IPS-15b (cell line): Measurements from ENCODE around the gene PRKCE.
"Not testable (repeated sequence)": the region's sequence is repeated elsewhere in the genome, so short reads cannot be mapped to it uniquely, and the experiment has no call there.

Source experiments
- H3K27me3 ChIP-seq: one replicate; pipeline ENCODE4 v1.6.1; 2013; ENCODE audit warnings: low read length; ENCODE audit not compliant: control insufficient read depth, insufficient read depth
- H3K36me3 ChIP-seq: one replicate; pipeline ENCODE4 v1.6.1; 2013; ENCODE audit warnings: low read length; ENCODE audit not compliant: control insufficient read depth, insufficient read depth
- H3K4me1 ChIP-seq: one replicate; pipeline ENCODE4 v1.6.1; 2013; ENCODE audit warnings: mild to moderate bottlenecking, low read length; ENCODE audit not compliant: control insufficient read depth, insufficient read depth
- H3K4me3 ChIP-seq: one replicate; pipeline ENCODE4 v1.5.1; 2013; ENCODE audit warnings: low read depth, low read length
- H3K9ac ChIP-seq: one replicate; pipeline ENCODE4 v1.6.1; 2013; ENCODE audit warnings: low read depth, mild to moderate bottlenecking, low read length
- H3K9me3 ChIP-seq: one replicate; pipeline ENCODE4 v1.6.1; 2013; ENCODE audit warnings: mild to moderate bottlenecking, low read length; ENCODE audit not compliant: control insufficient read depth, insufficient read depth

The PRKCE gene

DNA sequence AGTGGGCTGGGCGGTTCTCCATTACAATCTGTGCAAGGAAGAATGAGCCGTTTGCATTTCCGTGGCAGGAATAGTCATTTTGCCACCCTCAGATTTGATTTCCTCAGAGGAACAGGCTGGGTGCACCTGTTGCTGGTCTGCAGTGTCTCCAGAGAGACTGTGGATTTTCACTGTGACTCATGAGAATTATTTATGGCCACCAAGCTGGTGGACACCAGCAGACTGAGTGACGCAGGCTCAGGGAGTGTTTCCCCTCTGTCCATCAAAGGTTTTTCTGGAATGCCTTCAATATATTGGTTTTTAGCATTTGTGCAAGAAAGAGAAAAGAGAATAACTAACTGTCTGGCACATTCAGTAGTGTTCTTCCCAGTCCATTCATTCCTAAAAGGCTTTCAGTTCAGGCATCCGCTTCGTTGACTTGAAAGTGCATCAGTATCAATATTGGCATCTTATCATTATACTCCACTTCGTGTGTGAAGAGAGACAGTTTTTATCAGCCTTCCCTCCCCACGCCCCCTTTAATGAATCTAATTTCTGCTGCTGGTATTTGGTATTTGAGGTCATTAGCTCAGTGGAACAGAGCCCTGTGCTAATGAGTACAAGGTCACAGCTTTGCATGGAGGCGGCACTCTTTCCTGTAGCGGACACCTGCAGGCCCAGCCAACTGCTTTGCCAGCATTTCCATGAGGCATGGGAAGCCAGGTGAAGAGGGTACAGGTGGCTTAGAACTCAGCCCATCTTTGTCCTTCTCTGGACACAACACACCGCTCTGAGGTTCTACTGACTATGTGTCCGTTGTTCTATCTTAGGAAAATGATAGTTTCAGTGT is 39.9 kb downstream of the PRKCE start:
- no peak overlapping the region for H3K4me3 ChIP-seq
- H3K9me3 ChIP-seq, result no peaks in the 10 kb centered on the region
- no peak overlapping the region for H3K9ac ChIP-seq
- H3K27me3 ChIP-seq, result no peaks in the 10 kb centered on the region
- H3K4me1 ChIP-seq, result no peaks in the 10 kb centered on the region
- H3K36me3 ChIP-seq, result no peaks in the 10 kb centered on the region

DNA sequence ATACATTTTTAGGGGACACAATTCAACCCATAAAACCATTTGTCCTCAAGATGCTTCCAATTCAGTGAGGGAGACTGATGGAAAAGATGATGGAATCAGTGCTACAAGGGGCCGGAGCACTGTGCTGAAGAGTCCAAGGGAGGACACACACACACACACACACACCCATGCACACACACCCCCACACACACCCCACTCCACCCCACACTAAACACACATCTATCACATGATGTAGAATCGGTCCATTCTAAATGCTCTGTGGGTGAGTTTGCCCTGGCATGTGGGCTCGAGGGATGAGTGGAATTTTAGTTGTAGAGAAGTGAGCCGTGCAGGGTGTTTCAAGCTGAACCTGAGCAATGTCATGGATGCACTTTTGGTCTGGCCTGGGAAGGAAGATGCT is 41.1 kb downstream of the PRKCE start:
- Histone ChIP-seq H3K9me3 (no peaks in the 10 kb centered on the region), H3K9ac (no peak overlapping the region), H3K4me3 (no peak overlapping the region), H3K27me3 (no peaks in the 10 kb centered on the region), H3K36me3 (no peaks in the 10 kb centered on the region), H3K4me1 (no peaks in the 10 kb centered on the region)

DNA sequence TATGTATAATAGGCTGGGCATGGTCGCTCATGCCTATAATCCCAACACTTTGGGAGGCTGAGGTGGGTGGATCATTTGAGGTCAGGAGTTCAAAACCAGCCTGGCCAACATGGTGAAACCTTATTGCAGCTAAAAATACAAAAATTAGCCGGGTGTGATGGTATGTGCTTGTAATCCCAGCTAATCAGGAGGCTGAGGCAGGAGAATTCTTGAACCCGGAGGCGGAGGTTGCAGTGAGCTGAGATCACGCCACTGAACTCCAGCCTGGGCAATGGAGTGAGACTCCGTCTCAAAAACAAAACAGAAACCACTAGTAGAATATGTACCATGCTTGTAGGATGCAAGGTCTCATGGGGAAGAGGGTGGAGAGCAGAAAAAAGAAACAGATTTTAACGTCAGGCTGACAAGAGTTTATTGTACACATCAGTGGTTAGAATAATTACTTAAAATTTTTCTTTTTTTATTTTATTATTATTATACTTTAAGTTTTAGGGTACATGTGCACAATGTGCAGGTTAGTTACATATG is 44.1 kb downstream of the PRKCE start:
- not testable (repeated sequence) for H3K9me3 ChIP-seq, H3K4me1 ChIP-seq, H3K27me3 ChIP-seq, H3K36me3 ChIP-seq, H3K4me3 ChIP-seq, H3K9ac ChIP-seq

DNA sequence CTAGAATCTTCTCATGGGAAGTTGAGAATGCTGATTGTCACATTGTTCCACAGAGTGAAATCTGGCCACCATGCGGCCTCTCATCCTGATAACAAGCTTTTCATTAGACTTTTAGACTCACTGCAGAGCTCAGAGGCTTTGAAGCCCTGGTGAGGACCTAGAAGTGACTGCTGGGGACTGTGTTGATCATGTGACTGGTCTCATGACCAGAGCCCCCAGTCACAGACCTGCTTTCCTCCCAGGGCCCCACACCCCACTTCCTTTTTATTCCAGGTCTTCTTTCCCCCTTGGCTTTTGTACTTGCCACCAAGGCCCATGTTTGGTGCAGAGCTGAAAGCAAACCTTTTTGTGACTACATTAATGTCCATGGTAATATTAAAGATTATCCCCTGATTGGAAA is 45.2 kb downstream of the PRKCE start:
- no peak overlapping the region for H3K9ac ChIP-seq
- H3K9me3 ChIP-seq, result no peaks in the 10 kb centered on the region
- no peaks in the 10 kb centered on the region for H3K27me3 ChIP-seq
- H3K4me1 ChIP-seq, result no peaks in the 10 kb centered on the region
- no peak overlapping the region for H3K4me3 ChIP-seq
- H3K36me3 ChIP-seq, result no peaks in the 10 kb centered on the region

DNA sequence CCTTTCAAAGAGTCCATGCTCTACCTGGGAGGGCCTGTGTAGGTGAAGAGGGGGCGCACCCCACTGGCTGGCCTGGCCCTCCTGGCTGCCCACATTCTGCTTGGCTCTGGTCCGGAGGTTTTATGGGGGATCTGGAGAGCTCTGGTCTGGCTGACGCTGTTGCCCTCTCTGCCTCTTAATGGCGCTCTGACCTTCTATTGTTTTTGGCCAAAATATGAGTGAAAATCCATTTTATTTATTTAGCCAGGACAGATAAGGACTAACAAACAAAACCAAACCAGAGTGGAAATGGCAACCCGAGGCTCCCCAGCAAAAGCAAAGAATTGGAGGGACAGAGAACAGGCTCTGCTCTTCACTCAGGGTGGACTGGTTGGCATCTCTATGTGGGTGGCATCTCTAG is 45.7 kb downstream of the PRKCE start:
- H3K4me1 ChIP-seq, result no peaks in the 10 kb centered on the region
- H3K4me3 ChIP-seq, result no peak overlapping the region
- H3K9ac ChIP-seq, result no peak overlapping the region
- no peaks in the 10 kb centered on the region for H3K27me3 ChIP-seq
- H3K36me3 ChIP-seq, result no peaks in the 10 kb centered on the region
- no peaks in the 10 kb centered on the region for H3K9me3 ChIP-seq

DNA sequence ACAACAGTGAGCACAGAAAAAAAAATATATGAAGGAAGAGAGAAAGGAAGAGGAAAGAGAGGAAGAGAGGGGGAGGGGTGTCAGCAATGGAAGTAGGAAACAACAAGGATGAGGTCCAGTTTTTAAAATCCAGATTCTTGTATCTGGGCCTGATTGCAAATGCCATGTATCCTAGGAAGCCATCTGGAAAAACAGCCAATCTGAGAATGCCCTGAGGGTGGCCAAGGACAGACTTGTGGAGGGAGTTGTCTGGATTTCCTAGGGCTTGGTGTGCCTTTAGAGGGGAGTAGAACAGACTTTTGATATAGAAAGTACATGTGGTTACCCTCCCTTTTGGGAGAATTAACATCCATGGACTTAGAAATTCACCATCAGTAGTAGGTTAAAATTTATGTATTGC is 47.1 kb downstream of the PRKCE start:
- no peaks in the 10 kb centered on the region for H3K27me3 ChIP-seq
- H3K9me3 ChIP-seq, result no peaks in the 10 kb centered on the region
- no peak overlapping the region for H3K4me3 ChIP-seq
- H3K4me1 ChIP-seq, result no peaks in the 10 kb centered on the region
- no peaks in the 10 kb centered on the region for H3K36me3 ChIP-seq
- H3K9ac ChIP-seq, result no peak overlapping the region

DNA sequence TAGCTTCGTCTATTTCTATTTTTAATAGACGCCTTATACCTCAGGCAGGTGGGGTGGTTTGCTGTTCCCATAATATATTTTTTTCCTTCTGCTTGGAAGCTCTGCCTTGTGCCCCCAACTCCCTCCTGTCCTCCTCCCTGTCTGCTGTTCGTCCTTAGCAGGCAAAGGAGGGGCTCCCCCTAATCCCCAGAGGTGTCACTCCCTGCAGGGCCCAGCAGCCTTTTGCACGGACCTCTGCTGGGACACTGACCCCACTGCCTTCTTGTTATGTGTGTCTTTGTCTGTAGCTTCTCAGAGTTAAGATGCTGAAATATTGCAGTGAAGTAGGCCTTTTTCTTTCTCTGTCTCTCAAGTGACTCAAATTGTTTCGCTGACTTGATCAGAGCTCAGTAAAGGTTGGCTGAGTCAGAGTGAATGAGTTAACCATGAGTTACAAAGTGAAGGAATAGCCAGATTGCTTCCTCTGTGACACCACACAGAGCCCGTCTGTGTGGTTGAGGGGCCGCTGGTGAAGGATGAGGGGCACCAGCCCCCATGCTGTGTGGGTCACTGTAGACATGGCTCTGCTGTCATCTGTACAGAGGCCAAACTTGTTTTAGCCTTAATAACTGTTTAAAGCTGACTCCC is 47.7 kb downstream of the PRKCE start:
- H3K27me3 ChIP-seq, result no peaks in the 10 kb centered on the region
- H3K4me1 ChIP-seq, result no peaks in the 10 kb centered on the region
- H3K4me3 ChIP-seq, result no peak overlapping the region
- no peaks in the 10 kb centered on the region for H3K9me3 ChIP-seq
- no peaks in the 10 kb centered on the region for H3K36me3 ChIP-seq
- no peak overlapping the region for H3K9ac ChIP-seq

DNA sequence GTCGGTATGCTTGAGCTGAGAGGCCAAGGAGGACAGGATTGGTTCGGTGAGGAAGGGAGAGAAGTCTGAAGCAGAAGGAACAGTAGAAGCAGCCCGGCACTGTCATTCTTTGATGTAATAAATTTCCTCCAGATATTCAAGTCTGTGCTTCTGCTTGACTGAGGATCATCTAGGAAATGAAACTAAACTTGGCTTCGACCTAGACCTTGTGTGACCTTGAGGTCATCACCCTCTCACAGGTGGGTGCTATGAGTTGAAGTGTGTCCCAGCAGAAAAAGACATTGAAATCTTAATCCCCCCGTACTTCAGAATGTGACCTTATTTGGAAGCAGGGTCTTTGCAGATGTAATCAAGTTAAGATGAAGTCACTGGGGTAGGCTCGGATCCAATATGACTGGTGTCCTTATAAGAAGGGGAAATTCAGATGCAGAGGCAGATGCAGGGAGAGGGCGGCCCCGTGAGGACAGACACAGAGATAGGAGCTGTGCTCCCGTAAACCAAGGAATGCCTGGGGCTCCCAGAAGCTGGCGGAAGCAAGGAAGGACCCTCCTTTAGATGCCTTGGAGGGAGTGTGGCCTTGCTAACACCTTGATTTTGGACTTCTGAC is 49.0 kb downstream of the PRKCE start:
- Histone ChIP-seq H3K27me3 (no peaks in the 10 kb centered on the region), H3K4me1 (no peaks in the 10 kb centered on the region), H3K4me3 (no peak overlapping the region), H3K9ac (no peak overlapping the region), H3K36me3 (no peaks in the 10 kb centered on the region), H3K9me3 (no peaks in the 10 kb centered on the region)

DNA sequence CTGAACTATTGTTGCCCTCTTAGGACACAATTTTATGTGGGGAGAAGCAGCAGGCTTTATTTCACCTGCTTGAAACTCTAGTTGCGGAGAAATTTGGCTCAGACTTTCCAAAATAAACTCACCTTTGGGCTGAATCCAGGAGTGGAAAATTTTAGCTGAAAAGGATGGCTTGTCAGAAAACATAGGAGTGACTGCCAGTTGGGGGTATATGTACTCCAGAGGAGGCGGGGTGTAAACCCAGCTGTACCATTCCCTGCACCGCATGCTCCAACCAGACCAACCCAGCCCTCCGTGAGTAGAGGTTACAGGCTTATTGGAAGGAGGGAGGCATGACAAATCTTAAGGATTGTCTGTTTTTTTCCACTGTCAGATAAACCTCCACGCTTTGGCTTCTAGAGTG is 53.8 kb downstream of the PRKCE start:
- Histone ChIP-seq H3K27me3 (no peaks in the 10 kb centered on the region), H3K9ac (no peak overlapping the region), H3K4me3 (no peak overlapping the region), H3K9me3 (no peaks in the 10 kb centered on the region), H3K36me3 (no peaks in the 10 kb centered on the region), H3K4me1 (no peaks in the 10 kb centered on the region)

DNA sequence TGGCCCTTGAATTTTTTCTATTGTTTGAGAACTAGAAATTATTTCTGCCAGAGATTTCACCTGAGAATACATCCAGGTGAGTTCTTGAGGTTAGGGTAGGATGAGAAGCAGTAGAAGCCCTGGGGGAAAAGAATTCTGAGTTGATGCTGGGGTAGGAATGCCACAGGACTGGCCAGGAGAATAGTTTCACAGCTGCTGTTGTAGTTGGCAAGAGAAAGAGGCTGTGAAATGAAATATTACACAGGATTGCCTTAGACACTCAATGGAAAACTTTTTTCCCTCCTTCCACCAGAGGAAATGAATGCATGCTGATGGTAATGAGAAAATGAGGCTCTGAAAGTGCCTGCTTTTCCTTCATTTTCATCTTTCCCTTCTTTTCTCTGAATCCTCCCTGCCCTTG is 54.6 kb downstream of the PRKCE start:
- Histone ChIP-seq H3K36me3 (no peaks in the 10 kb centered on the region), H3K4me1 (no peaks in the 10 kb centered on the region), H3K4me3 (no peak overlapping the region), H3K9ac (no peak overlapping the region), H3K9me3 (no peaks in the 10 kb centered on the region), H3K27me3 (no peaks in the 10 kb centered on the region)

DNA sequence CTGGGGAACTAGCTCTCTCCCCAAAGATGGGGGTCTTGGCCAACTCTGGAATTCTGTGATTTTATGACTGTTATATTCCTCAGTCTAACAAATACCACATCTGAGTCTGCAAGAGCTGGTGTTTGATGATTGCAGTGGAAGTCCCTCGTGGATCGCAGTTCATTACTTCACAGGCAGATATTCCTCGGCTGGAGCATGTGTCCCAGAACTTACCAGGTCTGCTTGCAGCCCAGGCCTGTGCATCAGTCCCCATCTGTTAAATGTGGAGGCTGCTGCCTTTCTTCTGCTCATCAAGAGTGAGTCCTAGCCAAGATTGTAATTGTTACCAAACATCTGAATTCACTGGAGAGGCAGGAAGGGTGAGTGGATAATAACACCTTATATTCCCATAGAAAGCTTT is 55.5 kb downstream of the PRKCE start:
- no peaks in the 10 kb centered on the region for H3K36me3 ChIP-seq
- no peak overlapping the region for H3K9ac ChIP-seq

DNA sequence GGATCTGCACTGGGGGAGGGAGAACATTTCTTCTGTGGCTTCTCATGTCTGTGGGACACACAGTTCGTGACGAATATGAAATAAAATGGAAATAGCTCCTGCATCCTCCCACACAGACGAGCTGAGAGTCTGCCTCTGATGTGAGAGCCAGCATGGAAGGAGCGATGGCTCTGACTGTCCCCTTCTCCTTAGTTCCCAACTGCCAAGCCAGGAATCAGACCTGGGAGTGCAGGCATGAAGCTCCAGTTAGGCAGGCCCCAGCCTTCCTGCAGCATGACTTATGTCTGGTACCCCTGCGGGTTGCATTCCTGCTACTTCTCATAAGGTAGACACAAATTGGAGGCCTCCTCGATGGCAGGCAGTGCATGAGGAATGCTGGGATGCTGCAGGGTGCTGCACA is 56.2 kb downstream of the PRKCE start:
- H3K9ac ChIP-seq, result no peak overlapping the region
- no peaks in the 10 kb centered on the region for H3K9me3 ChIP-seq
- peaks cover 2% of the 10 kb centered on the region for H3K4me1 ChIP-seq
- no peak overlapping the region for H3K4me3 ChIP-seq
- no peaks in the 10 kb centered on the region for H3K27me3 ChIP-seq
- no peaks in the 10 kb centered on the region for H3K36me3 ChIP-seq

More for the DNA sequence above, 55.5 kb downstream of the PRKCE start:
- no peaks in the 10 kb centered on the region for H3K4me1 ChIP-seq
- no peaks in the 10 kb centered on the region for H3K27me3 ChIP-seq
- no peak overlapping the region for H3K4me3 ChIP-seq
- no peaks in the 10 kb centered on the region for H3K9me3 ChIP-seq
